ENCODE results near the gene PLPP1. TPM values are rescaled to one million over a fixed set of nuclear protein-coding genes. Genes with fewer than 3 reads are reported as not detected.
A peak's percentile ranks its signal among the peaks of the same experiment; 100 is the strongest.

The PLPP1 gene
- total and polyA plus RNA-seq, 2 of the 13 experiments (the other 11 are each of a cell fraction or from before 2014, with no cell fraction given) = 7.3 to 12.1 TPM

GRCh38 chr5:55429613-55430253 lies 105.0 kb downstream of the PLPP1 start (continued):
- TF ChIP-seq BRD4 (CRISPR knock-in tag; IDR thresholded peaks at IDR 0.05) = no peak
- TF ChIP-seq ZKSCAN1 (IDR thresholded peaks at IDR 0.05; ENCODE audit: low read length) = no peak
- TF ChIP-seq CHD4 (IDR thresholded peaks at IDR 0.05; ENCODE audit: borderline replicate concordance, low read length) = no peak
- TF ChIP-seq MTF1 (CRISPR knock-in tag; IDR thresholded peaks at IDR 0.05) = no peak
- TF ChIP-seq NR3C1 (CRISPR knock-in tag; IDR thresholded peaks at IDR 0.05) = no peak
- no peak for TF ChIP-seq EZH2 (conservative IDR thresholded peaks at IDR 0.05; ENCODE audit: low read depth, low read length)
- TF ChIP-seq ZNF891 (CRISPR knock-in tag; IDR thresholded peaks at IDR 0.05) = no peak
- TF ChIP-seq, protein P1, sequence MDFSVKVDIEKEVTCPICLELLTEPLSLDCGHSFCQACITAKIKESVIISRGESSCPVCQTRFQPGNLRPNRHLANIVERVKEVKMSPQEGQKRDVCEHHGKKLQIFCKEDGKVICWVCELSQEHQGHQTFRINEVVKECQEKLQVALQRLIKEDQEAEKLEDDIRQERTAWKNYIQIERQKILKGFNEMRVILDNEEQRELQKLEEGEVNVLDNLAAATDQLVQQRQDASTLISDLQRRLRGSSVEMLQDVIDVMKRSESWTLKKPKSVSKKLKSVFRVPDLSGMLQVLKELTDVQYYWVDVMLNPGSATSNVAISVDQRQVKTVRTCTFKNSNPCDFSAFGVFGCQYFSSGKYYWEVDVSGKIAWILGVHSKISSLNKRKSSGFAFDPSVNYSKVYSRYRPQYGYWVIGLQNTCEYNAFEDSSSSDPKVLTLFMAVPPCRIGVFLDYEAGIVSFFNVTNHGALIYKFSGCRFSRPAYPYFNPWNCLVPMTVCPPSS (IDR thresholded peaks at IDR 0.05) = no peak
- no peak for TF ChIP-seq ARNT (IDR thresholded peaks at IDR 0.05)
- no peak for TF ChIP-seq ZNF101 (CRISPR knock-in tag; IDR thresholded peaks at IDR 0.05; ENCODE audit: borderline replicate concordance, low read depth)
- peak; percentile 41; the same call in 1 of the 2 replicates for TF ChIP-seq GATAD2A (CRISPR knock-in tag; IDR thresholded peaks at IDR 0.05)
- no peak for TF ChIP-seq CERS6 (CRISPR knock-in tag; IDR thresholded peaks at IDR 0.05)
- no peak for TF ChIP-seq MIER3 (CRISPR knock-in tag; IDR thresholded peaks at IDR 0.05; ENCODE audit: borderline replicate concordance)
- no peak for TF ChIP-seq ZFP41 (CRISPR knock-in tag; IDR thresholded peaks at IDR 0.05; ENCODE audit: borderline replicate concordance)
- TF ChIP-seq, protein P2, sequence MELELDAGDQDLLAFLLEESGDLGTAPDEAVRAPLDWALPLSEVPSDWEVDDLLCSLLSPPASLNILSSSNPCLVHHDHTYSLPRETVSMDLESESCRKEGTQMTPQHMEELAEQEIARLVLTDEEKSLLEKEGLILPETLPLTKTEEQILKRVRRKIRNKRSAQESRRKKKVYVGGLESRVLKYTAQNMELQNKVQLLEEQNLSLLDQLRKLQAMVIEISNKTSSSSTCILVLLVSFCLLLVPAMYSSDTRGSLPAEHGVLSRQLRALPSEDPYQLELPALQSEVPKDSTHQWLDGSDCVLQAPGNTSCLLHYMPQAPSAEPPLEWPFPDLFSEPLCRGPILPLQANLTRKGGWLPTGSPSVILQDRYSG (CRISPR knock-in tag; IDR thresholded peaks at IDR 0.05) = no peak
- no peak for TF ChIP-seq DMAP1 (CRISPR knock-in tag; IDR thresholded peaks at IDR 0.05)
- TF ChIP-seq ZNF496 (CRISPR knock-in tag; IDR thresholded peaks at IDR 0.05; ENCODE audit: insufficient replicate concordance) = no peak
- TF ChIP-seq SOX13 (IDR thresholded peaks at IDR 0.05) = no peak
- peak in 1 of 2 experiments; percentile 66; a peak in 1 of 4 replicates for TF ChIP-seq SOX13 (CRISPR knock-in tag; conservative IDR thresholded peaks at IDR 0.05 in 1 of 2, IDR thresholded peaks at IDR 0.05 in 1 of 2)
- no peak for TF ChIP-seq ZNF530 (CRISPR knock-in tag; IDR thresholded peaks at IDR 0.05; ENCODE audit: low read depth)
- TF ChIP-seq ZMYM3 (CRISPR knock-in tag; IDR thresholded peaks at IDR 0.05) = peak; percentile 66
- no peak for TF ChIP-seq ELF4 (CRISPR knock-in tag; IDR thresholded peaks at IDR 0.05; ENCODE audit: borderline replicate concordance)
- TF ChIP-seq SP1 (IDR thresholded peaks at IDR 0.05) = no peak
- TF ChIP-seq SP1 (CRISPR knock-in tag; IDR thresholded peaks at IDR 0.05) = no peak
- no peak for TF ChIP-seq ZBTB44 (CRISPR knock-in tag; IDR thresholded peaks at IDR 0.05)
- TF ChIP-seq JUN (CRISPR knock-in tag; IDR thresholded peaks at IDR 0.05) = 0 out of 2 replicates have a peak, but pooled peaks have one; percentile 35
- no peak for TF ChIP-seq ZNF724P (CRISPR knock-in tag; IDR thresholded peaks at IDR 0.05; ENCODE audit: borderline replicate concordance)
- no peak for TF ChIP-seq KAT8 (CRISPR knock-in tag; IDR thresholded peaks at IDR 0.05)
- no peak for TF ChIP-seq ZNF780A (CRISPR knock-in tag; IDR thresholded peaks at IDR 0.05)
- no peak for TF ChIP-seq GPN1 (CRISPR knock-in tag; IDR thresholded peaks at IDR 0.05; ENCODE audit: borderline replicate concordance)

All from HepG2 (cell line).